ENCODE results near the gene ACACB.

ACACB gene

DNA sequence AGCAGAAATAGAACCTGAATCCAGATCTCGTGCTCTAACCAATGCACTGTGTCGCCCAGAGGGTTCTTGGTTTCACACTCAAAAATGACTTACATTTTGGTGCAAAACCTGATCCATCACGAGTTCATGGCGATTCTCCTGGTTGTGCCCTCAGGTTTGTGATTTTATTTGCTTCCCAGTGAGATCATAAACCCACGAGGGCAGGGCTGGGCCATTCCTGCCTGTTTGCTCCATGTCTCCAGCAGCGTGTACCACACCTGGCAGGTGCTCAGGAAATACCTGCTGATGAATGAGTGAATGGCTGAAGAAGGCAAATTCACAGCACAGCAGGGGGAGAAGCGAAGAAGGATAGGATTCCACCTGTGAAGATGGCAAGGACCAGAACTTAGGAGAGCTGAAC is 9.4 kb downstream of the ACACB start:
- no peak for TF ChIP-seq SIN3A (IDR thresholded peaks at IDR 0.05; ENCODE audit: borderline replicate concordance, insufficient read depth, low read length)
- no peak for TF ChIP-seq REST (IDR thresholded peaks at IDR 0.05; ENCODE audit: insufficient read depth in 1 of 2, low read depth in 2 of 2, low read length in 2 of 2)
- TF ChIP-seq TAF1 (IDR thresholded peaks at IDR 0.05; ENCODE audit: borderline replicate concordance, insufficient read depth, low read length): no peak
- no peak for TF ChIP-seq FOXP2 (optimal IDR thresholded peaks at IDR 0.05; ENCODE audit: borderline replicate concordance, extremely low read depth, extremely low read length, insufficient read depth)
- TF ChIP-seq POLR2AphosphoS5 (IDR thresholded peaks at IDR 0.05; ENCODE audit: low read depth, low read length): no peak

DNA sequence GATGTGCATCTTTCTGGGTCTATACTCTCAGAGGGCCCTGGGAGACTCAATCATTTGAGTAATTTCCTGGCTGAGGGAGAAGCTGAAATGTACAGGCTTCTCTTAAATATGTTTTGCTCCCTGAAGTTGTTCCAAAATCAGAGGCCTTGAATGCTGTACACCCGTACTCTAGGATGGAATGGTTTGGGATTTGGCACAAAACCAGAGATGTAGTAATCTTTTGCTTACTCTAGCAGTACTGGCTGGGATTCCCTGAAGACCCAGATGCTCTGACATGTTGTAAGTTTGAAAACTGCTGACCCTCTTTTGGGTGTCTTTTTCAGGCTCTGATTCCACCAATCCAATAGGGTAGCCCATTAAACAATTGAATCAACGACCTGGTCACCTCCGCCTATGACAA is 10.4 kb downstream of the ACACB start:
- no peak for TF ChIP-seq SIN3A (IDR thresholded peaks at IDR 0.05; ENCODE audit: borderline replicate concordance, insufficient read depth, low read length)
- TF ChIP-seq TAF1 (IDR thresholded peaks at IDR 0.05; ENCODE audit: borderline replicate concordance, insufficient read depth, low read length): no peak
- TF ChIP-seq FOXP2 (optimal IDR thresholded peaks at IDR 0.05; ENCODE audit: borderline replicate concordance, extremely low read depth, extremely low read length, insufficient read depth): no peak
- TF ChIP-seq POLR2AphosphoS5 (IDR thresholded peaks at IDR 0.05; ENCODE audit: low read depth, low read length): no peak
- TF ChIP-seq REST (IDR thresholded peaks at IDR 0.05; ENCODE audit: insufficient read depth in 1 of 2, low read depth in 2 of 2, low read length in 2 of 2): no peak

DNA sequence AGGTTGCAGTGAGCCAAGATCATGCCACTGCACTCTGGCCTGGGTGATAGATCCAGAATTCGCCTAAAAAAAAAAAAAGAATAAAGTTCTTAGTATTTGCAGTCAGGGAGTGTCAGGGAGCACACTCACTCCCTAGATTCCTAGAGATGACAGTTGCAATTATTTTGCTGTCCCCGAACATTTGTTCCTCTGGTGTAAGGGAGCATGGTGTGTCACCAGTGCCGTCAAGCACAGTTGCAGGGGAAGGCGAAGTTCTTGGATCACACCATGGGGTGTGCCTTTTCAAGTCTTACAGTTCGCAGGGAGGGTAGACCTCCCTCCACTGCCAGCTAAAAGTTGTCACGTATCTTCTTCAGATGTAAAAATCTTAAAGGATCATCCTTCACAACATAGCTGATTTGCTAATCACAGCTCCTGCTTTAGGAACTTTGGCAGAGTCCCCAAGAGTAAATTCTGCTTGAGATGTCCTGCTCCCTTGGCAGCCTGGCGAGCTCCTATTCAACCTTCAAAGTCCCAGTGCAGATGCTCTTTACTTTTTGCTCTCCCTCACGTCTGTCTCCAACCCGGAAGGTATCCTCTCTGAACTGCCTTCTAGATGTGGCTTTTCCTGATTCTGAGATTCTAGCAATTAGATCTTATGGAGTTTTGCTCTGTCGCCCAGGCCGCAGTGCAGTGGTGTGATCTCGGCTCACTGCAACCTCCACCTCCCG is 11.3 kb downstream of the ACACB start:
- TF ChIP-seq TAF1 (IDR thresholded peaks at IDR 0.05; ENCODE audit: borderline replicate concordance, insufficient read depth, low read length): no peak
- TF ChIP-seq SIN3A (IDR thresholded peaks at IDR 0.05; ENCODE audit: borderline replicate concordance, insufficient read depth, low read length): no peak
- TF ChIP-seq REST (IDR thresholded peaks at IDR 0.05; ENCODE audit: insufficient read depth in 1 of 2, low read depth in 2 of 2, low read length in 2 of 2): no peak
- TF ChIP-seq POLR2AphosphoS5 (IDR thresholded peaks at IDR 0.05; ENCODE audit: low read depth, low read length): no peak
- TF ChIP-seq FOXP2 (optimal IDR thresholded peaks at IDR 0.05; ENCODE audit: borderline replicate concordance, extremely low read depth, extremely low read length, insufficient read depth): no peak

DNA sequence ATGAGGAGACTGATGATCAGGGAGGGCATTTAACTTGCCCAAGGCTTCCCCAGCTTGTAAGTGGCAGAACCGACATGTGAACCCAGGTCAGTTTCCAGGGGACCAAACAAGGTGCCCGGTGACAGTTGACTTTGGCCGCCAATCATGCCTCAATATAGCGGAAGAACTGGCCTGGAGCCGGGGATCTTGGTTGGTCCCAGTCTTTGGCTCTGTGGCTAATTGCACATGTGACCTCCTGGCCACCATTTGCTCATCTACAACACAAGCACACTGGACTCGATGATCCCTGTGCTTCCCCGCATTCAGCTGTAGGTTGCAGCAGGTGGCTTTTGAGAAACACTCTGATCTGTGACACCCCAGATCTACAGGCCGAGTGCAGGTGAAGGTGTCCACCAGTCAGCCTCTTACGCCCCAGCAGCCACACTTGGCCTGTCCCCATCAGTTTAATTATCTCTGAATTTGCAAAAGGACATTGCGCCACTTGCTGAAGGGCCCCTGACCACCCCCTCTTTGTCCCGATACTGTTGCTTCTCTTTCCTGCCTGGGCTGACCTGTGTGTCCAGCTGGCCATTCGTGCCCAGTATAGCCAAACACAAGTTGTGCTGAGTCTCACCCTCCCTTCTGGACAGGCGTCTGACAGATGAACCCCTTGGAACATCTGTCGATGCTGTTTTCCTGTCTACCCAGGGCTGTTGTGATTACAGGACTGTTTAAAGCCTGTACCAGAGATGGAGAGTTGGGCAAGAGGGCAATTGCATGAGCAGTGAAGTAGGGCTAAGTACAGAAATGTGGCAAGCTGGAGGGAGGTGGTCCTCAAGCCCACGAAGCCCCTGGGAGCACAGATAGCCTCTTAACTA is 14.1 kb downstream of the ACACB start:
- TF ChIP-seq FOXP2 (optimal IDR thresholded peaks at IDR 0.05; ENCODE audit: borderline replicate concordance, extremely low read depth, extremely low read length, insufficient read depth) (no peak), POLR2AphosphoS5 (IDR thresholded peaks at IDR 0.05; ENCODE audit: low read depth, low read length) (no peak), TAF1 (IDR thresholded peaks at IDR 0.05; ENCODE audit: borderline replicate concordance, insufficient read depth, low read length) (no peak), SIN3A (IDR thresholded peaks at IDR 0.05; ENCODE audit: borderline replicate concordance, insufficient read depth, low read length) (no peak), REST (IDR thresholded peaks at IDR 0.05; ENCODE audit: insufficient read depth in 1 of 2, low read depth in 2 of 2, low read length in 2 of 2) (no peak)
